ENCODE measurements around the gene XPO4.

- no peak for TF ChIP-seq POLR2A (IDR thresholded peaks at IDR 0.05; ENCODE audit: low read length)
- no peak for TF ChIP-seq GATA1 (IDR thresholded peaks at IDR 0.05; ENCODE audit: low read depth, low read length)
These were observed 102.7 kb downstream of the XPO4 start for GRCh38 chr13:20799726-20800416.

Data from erythroblast (primary cell).